ENCODE results near the gene C11orf24. TPM values are rescaled to one million over a fixed set of nuclear protein-coding genes. Genes with fewer than 3 reads are reported as not detected.

Gene C11orf24
- total RNA-seq, 3 donors from 2014 or later (not counting 1 experiment from before 2014, with no cell fraction given), result 15.6 to 26.1 (median 17.7) TPM

GRCh38 chr11:68312117-68312779, 40.5 kb upstream of the C11orf24 start, which contains the start of gene LRP5:
LRP5 (plus strand) TSS chr11:68312591; CDS start chr11:68312715, 124 bp downstream.
- no peaks in the 10 kb centered on the region for H3K36me3 Mint-ChIP-seq
- H3K36me3 ChIP-seq (ENCODE audit: control insufficient read depth, insufficient read depth, low read length), result no peaks in the 10 kb centered on the region
- H3K27ac Mint-ChIP-seq, result no peak within 1 kb of the TSS
- DNase-seq (peak in 1 of 2 donors; percentile 34), ATAC-seq (peak; percentile 23 to 63 (median 62))
- no peak for TF ChIP-seq CTCF (IDR thresholded peaks at IDR 0.05)
- H3K4me3 ChIP-seq (ENCODE audit: low read length), result peak within 1 kb of the TSS; percentile 7
- no peaks in the 10 kb centered on the region for H3K9me3 ChIP-seq (ENCODE audit: control insufficient read depth, insufficient read depth, low read length)
- peaks cover 14 to 20% of the 10 kb centered on the region in 2 donors for H3K4me1 Mint-ChIP-seq
- H3K27me3 ChIP-seq (ENCODE audit: control insufficient read depth, insufficient read depth, low read length), result peaks cover 23% of the 10 kb centered on the region
- H3K9me3 Mint-ChIP-seq, result no peaks in the 10 kb centered on the region
- peak within 1 kb of the TSS; percentile 79 for H3K4me3 Mint-ChIP-seq
- H3K27me3 Mint-ChIP-seq (ENCODE audit: low read depth in 2 of 2), result peaks cover 38 to 45% of the 10 kb centered on the region in 2 donors
- no peak within 1 kb of the TSS for H3K27ac ChIP-seq (ENCODE audit: low read length)
- 3% methylated on average over 85 of the region's 85 CpGs for WGBS (ENCODE audit: insufficient coverage)
- intact Hi-C loops (cut with micrococcal nuclease), result no loop called here
- peaks cover 23% of the 10 kb centered on the region for H3K4me1 ChIP-seq (ENCODE audit: control insufficient read depth, insufficient read depth, low read length)

- H3K27ac ChIP-seq (ENCODE audit: low read length), result no peak overlapping the region
- H3K4me1 ChIP-seq (ENCODE audit: control insufficient read depth, insufficient read depth, low read length), result peaks cover 15% of the 10 kb centered on the region
- 83% methylated on average over 25 of the region's 25 CpGs for WGBS (ENCODE audit: insufficient coverage)
- DNase-seq (no peak), ATAC-seq (no peak)
- Mint-ChIP-seq H3K27me3 (ENCODE audit: low read depth in 2 of 2) (peaks cover 35 to 40% of the 10 kb centered on the region in 2 donors), H3K36me3 (no peaks in the 10 kb centered on the region), H3K4me1 (peaks cover 8 to 19% of the 10 kb centered on the region in 2 donors), H3K4me3 (peak overlapping the region; percentile 78), H3K9me3 (no peaks in the 10 kb centered on the region), H3K27ac (no peak overlapping the region)
- intact Hi-C loops (cut with micrococcal nuclease), result no loop called here
- H3K36me3 ChIP-seq (ENCODE audit: control insufficient read depth, insufficient read depth, low read length), result no peaks in the 10 kb centered on the region
- H3K27me3 ChIP-seq (ENCODE audit: control insufficient read depth, insufficient read depth, low read length), result peaks cover 21% of the 10 kb centered on the region
- H3K9me3 ChIP-seq (ENCODE audit: control insufficient read depth, insufficient read depth, low read length), result no peaks in the 10 kb centered on the region
- H3K4me3 ChIP-seq (ENCODE audit: low read length), result no peak overlapping the region
- no peak for TF ChIP-seq CTCF (IDR thresholded peaks at IDR 0.05)
These were observed 39.7 kb upstream of the C11orf24 start for GRCh38 chr11:68311160-68312116.

GRCh38 chr11:68309621-68310185, 37.9 kb upstream of the C11orf24 start:
- WGBS (ENCODE audit: insufficient coverage), result 93% methylated on average over 2 of the region's 2 CpGs
- Mint-ChIP-seq H3K27ac (no peak overlapping the region), H3K4me1 (peaks cover 16 to 27% of the 10 kb centered on the region in 2 donors), H3K36me3 (no peaks in the 10 kb centered on the region), H3K27me3 (ENCODE audit: low read depth in 2 of 2) (peaks cover 23% of the 10 kb centered on the region in 2 donors), H3K9me3 (no peaks in the 10 kb centered on the region), H3K4me3 (peak overlapping the region; percentile 14)
- Histone ChIP-seq H3K27me3 (ENCODE audit: control insufficient read depth, insufficient read depth, low read length) (peaks cover 15% of the 10 kb centered on the region), H3K4me3 (ENCODE audit: low read length) (no peak overlapping the region), H3K36me3 (ENCODE audit: control insufficient read depth, insufficient read depth, low read length) (no peaks in the 10 kb centered on the region), H3K27ac (ENCODE audit: low read length) (no peak overlapping the region), H3K4me1 (ENCODE audit: control insufficient read depth, insufficient read depth, low read length) (peaks cover 14% of the 10 kb centered on the region), H3K9me3 (ENCODE audit: control insufficient read depth, insufficient read depth, low read length) (no peaks in the 10 kb centered on the region)
- no peak for ATAC-seq
- DNase-seq, result no peak
- intact Hi-C loops (cut with micrococcal nuclease), result no loop called here
- no peak for TF ChIP-seq CTCF (IDR thresholded peaks at IDR 0.05)

Data from natural killer cell (primary cell).